Ovary (tissue), 9 donors: Measurements from ENCODE around the gene GRB2. TPM values are rescaled to one million over a fixed set of nuclear protein-coding genes. Genes with fewer than 3 reads are reported as not detected.
A peak's percentile ranks its signal among the peaks of the same experiment; 100 is the strongest.

ENCODE experiments used
- DNase-seq, 5 donors: peaks; one replicate each; pipeline ENCODE4 v3.0.0-alpha.2; 2019 to 2020
- H3K27ac ChIP-seq, 2 donors: fragments of 200-600 bp; one replicate each; pipeline versions ENCODE4 v1.5.1 to v1.8.0; 2019 to 2022
- H3K27me3 ChIP-seq: fragments of 200-600 bp; one replicate; pipeline ENCODE4 v1.8.0; 2022
- H3K36me3 ChIP-seq: fragments of 200-600 bp; sonication (generic); one replicate; pipeline ENCODE4 v1.5.1; 2019
- H3K4me1 ChIP-seq: one replicate; pipeline ENCODE4 v1.8.1; 2013; ENCODE audit warnings: mild to moderate bottlenecking, moderate library complexity; ENCODE audit not compliant: insufficient read depth
- H3K4me3 ChIP-seq: fragments of 200-600 bp; sonication (generic); one replicate; pipeline ENCODE4 v1.5.1; 2017
- H3K9me3 ChIP-seq, 2 donors: fragments of 200-600 bp in 1 of 2; sonication (generic) in 1 of 2; one replicate each; pipeline versions ENCODE4 v1.5.1 to v1.8.1; 2013 to 2019; ENCODE audit warnings: mild to moderate bottlenecking in 1 of 2, moderate library complexity in 1 of 2
- CTCF ChIP-seq, 3 donors: fragments of 450-650 bp in 2 of 3; fragments of 200-600 bp in 1 of 3; IDR thresholded peaks; one replicate each; pipeline versions ENCODE4 v1.5.1 to v1.8.0; 2016 to 2022; ENCODE audit warnings: antibody characterized with exemption in 3 of 3, mild to moderate bottlenecking in 1 of 3
- EP300 ChIP-seq: sonication (generic); formaldehyde crosslinking; IDR thresholded peaks from one replicate; pipeline ENCODE4 v1.6.1; 2017; ENCODE audit warnings: antibody characterized with exemption
- POLR2A ChIP-seq: fragments of 450-650 bp; IDR thresholded peaks from one replicate; pipeline ENCODE4 v1.6.1; 2017; ENCODE audit warnings: antibody characterized with exemption, mild to moderate bottlenecking, moderate library complexity
- WGBS, 3 donors: extraction: QIAGEN DNeasy Blood & Tissue Kit in 1 of 3; methylation state at CpG; one replicate each; pipeline versions ENCODE4 v1.1.5 to v1.1.7; 2013 to 2017; 5-methylcytosine and 5-hydroxymethylcytosine counted together
- intact Hi-C, 4 donors: fragments of 100-400 bp; cut with DNase I; formaldehyde crosslinking; loops; one replicate each; pipeline versions ENCODE4 v1.11.0 to v1.15.1; 2022 to 2023
- polyA plus RNA-seq, 2 donors: library from polyadenylated mRNA; stranded (reverse); fragments of 200-250 nt in 1 of 2; fragments of 350-450 nt in 1 of 2; fragmentation: Illumina TruSeq in 1 of 2; extraction: RNeasy Lipid Tissue Mini Kit (QIAGEN cat#74804) in 1 of 2; gene quantifications; one replicate each; pipeline ENCODE4 v1.2.3, GENCODE V29; 2013 to 2014
- total RNA-seq, 7 donors: library from RNA; depleted of rRNA in 2 of 7; stranded (reverse); fragments of >200 nt in 2 of 7; fragmentation: NEBNext Ultra II Directional in 3 of 7; extraction: Animal tissue kit (Norgen Biotek cat#: 25700) in 3 of 7; gene quantifications; one replicate each; pipeline versions ENCODE4 v1.1.0 to v1.2.4, GENCODE V29; 2016 to 2023
- donor health status: DM: no; HTN: no; CAD: no; lungs with moderate emphysema.
- donor health status: DM: no; HTN: no; CAD: no.
- donor health status: Bipolar disorder and iron deficiency.
- donor health status: DM: yes; HTN: yes; CAD: no.
- donor health status: DM: no; HTN: no; CAD: no.
- donor health status: DM: yes; HTN: yes; CAD: no.

The GRB2 gene
- total and polyA plus RNA-seq, 9 donors, result 41.5 to 88.2 (median 62.6) TPM

- no peak for TF ChIP-seq POLR2A
- Histone ChIP-seq H3K36me3 (no peaks in the 10 kb centered on the region), H3K4me3 (no peak overlapping the region), H3K9me3 (no peaks in the 10 kb centered on the region), H3K27ac (no peak overlapping the region), H3K4me1 (peaks cover 7% of the 10 kb centered on the region), H3K27me3 (no peaks in the 10 kb centered on the region)
- intact Hi-C loops, result no loop called here
- no peak for DNase-seq
- 86 to 100% (median 100%) methylated on average over 1 of the region's 1 CpG for WGBS, 3 donors
Measured at GRCh38 chr17:75397217-75397616, 8.3 kb downstream of the GRB2 start.

GRCh38 chr17:75396796-75397195 is 8.7 kb downstream of the GRB2 start:
- 72 to 75% (median 73%) methylated on average over 2 of the region's 2 CpGs for WGBS, 3 donors
- Histone ChIP-seq H3K27me3 (no peaks in the 10 kb centered on the region), H3K4me3 (no peak overlapping the region), H3K4me1 (peaks cover 7% of the 10 kb centered on the region), H3K27ac (no peak overlapping the region), H3K36me3 (no peaks in the 10 kb centered on the region), H3K9me3 (no peaks in the 10 kb centered on the region)
- TF ChIP-seq EP300 (no peak), CTCF (IDR thresholded peaks at IDR 0.05) (no peak), POLR2A (no peak)
- DNase-seq, result no peak
- intact Hi-C loops, result no loop called here

GRCh38 chr17:75396025-75396424 is 9.5 kb downstream of the GRB2 start:
- Histone ChIP-seq H3K27me3 (no peaks in the 10 kb centered on the region), H3K9me3 (no peaks in the 10 kb centered on the region), H3K36me3 (no peaks in the 10 kb centered on the region), H3K4me3 (no peak overlapping the region), H3K4me1 (peaks cover 7% of the 10 kb centered on the region), H3K27ac (no peak overlapping the region)
- no peak for DNase-seq
- no peak for TF ChIP-seq POLR2A
- TF ChIP-seq CTCF (IDR thresholded peaks at IDR 0.05), result no peak
- no peak for TF ChIP-seq EP300
- WGBS, 3 donors, result 83 to 86% (median 85%) methylated on average over 6 of the region's 6 CpGs
- intact Hi-C loops, result no loop called here

- H3K9me3 ChIP-seq, result no peaks in the 10 kb centered on the region
- intact Hi-C loops, result no loop called here
- TF ChIP-seq CTCF (IDR thresholded peaks at IDR 0.05) (no peak), POLR2A (no peak), EP300 (no peak)
- H3K27ac ChIP-seq, result no peak overlapping the region
- H3K4me3 ChIP-seq, result peak overlapping the region; percentile 44
- H3K4me1 ChIP-seq, result peaks cover 5% of the 10 kb centered on the region
- H3K36me3 ChIP-seq, result no peaks in the 10 kb centered on the region
- DNase-seq, result no peak
- 9% methylated on average over 9 of the region's 9 CpGs for WGBS, 3 donors
- no peaks in the 10 kb centered on the region for H3K27me3 ChIP-seq
Measured at GRCh38 chr17:75394332-75394918, 11.1 kb downstream of the GRB2 start.

GRCh38 chr17:75393523-75394331 is 11.8 kb downstream of the GRB2 start:
- intact Hi-C loops, result no loop called here
- DNase-seq, result peak; percentile 97 to 99 (median 98)
- TF ChIP-seq EP300 (no peak), CTCF (IDR thresholded peaks at IDR 0.05) (peak in 2 of 3 donors; percentile 28 to 37)
- Histone ChIP-seq H3K27me3 (no peaks in the 10 kb centered on the region), H3K27ac (peak overlapping the region in 1 of 2 donors; percentile 39), H3K4me1 (peaks cover 5% of the 10 kb centered on the region), H3K36me3 (no peaks in the 10 kb centered on the region), H3K4me3 (peak overlapping the region; percentile 44), H3K9me3 (no peaks in the 10 kb centered on the region)
- WGBS, 3 donors, result 0% methylated on average over 27 to 28 of the region's 28 CpGs
